NT2/D1 (cell line): ENCODE measurements around the gene SMNDC1.

ENCODE experiments used
- SUZ12 ChIP-seq: IDR thresholded peaks from 2 replicates; pipeline ENCODE4 v1.6.1; 2011; ENCODE audit not compliant: insufficient read length, insufficient read depth; ENCODE audit errors: extremely low read depth
- YY1 ChIP-seq: IDR thresholded peaks from 2 replicates; pipeline ENCODE4 v1.6.1; 2011; ENCODE audit not compliant: insufficient read length, insufficient read depth

GRCh38 chr10:110274647-110275046 lies 30.1 kb downstream of the SMNDC1 start:
- no peak for TF ChIP-seq YY1
- TF ChIP-seq SUZ12, result no peak
